ENCODE measurements around the gene ALDH4A1. TPM values are rescaled to one million over a fixed set of nuclear protein-coding genes. Genes with fewer than 3 reads are reported as not detected.
A peak's percentile ranks its signal among the peaks of the same experiment; 100 is the strongest.
"Not testable (repeated sequence)": the region's sequence is repeated elsewhere in the genome, so short reads cannot be mapped to it uniquely, and the experiment has no call there.

Gene ALDH4A1
- total and polyA plus RNA-seq, 4 donors, result 162 to 424 (median 244) TPM

DNA sequence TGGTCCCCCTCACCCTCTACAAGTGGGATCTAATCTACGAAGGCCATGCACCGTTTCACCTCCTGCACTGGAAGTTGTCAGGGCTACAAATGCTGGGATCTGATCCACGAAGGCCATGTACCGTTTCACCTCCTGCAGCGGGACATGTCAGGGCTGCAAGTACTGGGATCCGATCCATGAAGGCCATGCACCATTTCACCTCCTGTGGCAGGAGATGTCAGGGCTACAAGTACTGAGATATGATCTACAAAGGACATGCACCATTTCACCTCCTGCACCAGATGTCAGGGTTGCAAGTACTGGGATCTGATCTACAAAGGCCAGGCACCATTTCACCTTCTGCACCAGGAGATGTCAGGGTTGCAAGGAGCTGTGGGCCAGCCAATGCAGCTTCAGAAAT, 7.0 kb downstream of the ALDH4A1 start:
- 48% methylated on average over 6 of the region's 6 CpGs for WGBS
- peaks cover 20 to 79% (median 63%) of the 10 kb centered on the region in 4 donors for H3K4me1 ChIP-seq (ENCODE audit: control insufficient read depth in 4 of 4, insufficient read depth in 4 of 4, low read length in 3 of 4)

DNA sequence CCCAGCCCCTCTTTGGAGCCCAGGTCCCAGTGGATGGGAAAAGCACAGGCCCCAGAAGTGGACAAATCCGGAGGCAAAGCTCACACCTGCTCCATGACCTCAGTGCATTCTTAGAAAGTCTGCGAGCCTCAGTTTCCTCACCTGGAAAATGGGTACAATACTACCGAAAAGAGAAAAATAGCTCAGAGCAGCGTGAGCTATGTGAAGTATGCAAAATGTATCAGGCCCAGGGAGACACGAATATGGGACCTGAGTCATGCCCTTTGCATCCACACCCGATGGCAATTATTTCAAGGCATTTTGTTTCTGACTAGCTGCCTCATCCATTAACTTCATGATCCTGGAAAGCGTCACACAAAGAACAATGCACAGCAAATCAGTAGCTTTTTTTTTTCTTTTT, 9.2 kb downstream of the ALDH4A1 start:
- Histone ChIP-seq H3K4me1 (ENCODE audit: control insufficient read depth in 4 of 4, insufficient read depth in 4 of 4, low read length in 3 of 4) (peaks cover 16 to 77% (median 58%) of the 10 kb centered on the region in 4 donors), H3K36me3 (ENCODE audit: control insufficient read depth in 4 of 4, insufficient read depth in 3 of 4, low read depth in 1 of 4, low read length in 3 of 4) (peaks cover 4 to 32% (median 15%) of the 10 kb centered on the region in 4 donors), H3K27ac (ENCODE audit: low read depth in 1 of 2, low read length in 2 of 2) (no peak overlapping the region), H3K9me3 (ENCODE audit: control insufficient read depth in 4 of 4, low read length in 3 of 4) (no peaks in the 10 kb centered on the region), H3K27me3 (ENCODE audit: control insufficient read depth in 4 of 4, insufficient read depth in 4 of 4, low read length in 3 of 4) (no peaks in the 10 kb centered on the region), H3K4me3 (ENCODE audit: low read depth in 1 of 3, low read length in 3 of 3) (no peak overlapping the region), H3K9ac (ENCODE audit: low read depth in 1 of 2, low read length in 2 of 2) (no peak overlapping the region)
- no peak for DNase-seq (ENCODE audit: low spot score)
- WGBS, result 92% methylated on average over 7 of the region's 7 CpGs
- TF ChIP-seq RXRA (IDR thresholded peaks at IDR 0.05), result no peak
- no peak for TF ChIP-seq GABPA (IDR thresholded peaks at IDR 0.05 in 1 of 2, conservative IDR thresholded peaks at IDR 0.05 in 1 of 2)

More for the DNA sequence above, 7.0 kb downstream of the ALDH4A1 start:
- no peaks in the 10 kb centered on the region for H3K9me3 ChIP-seq (ENCODE audit: control insufficient read depth in 4 of 4, low read length in 3 of 4)
- H3K27me3 ChIP-seq (ENCODE audit: control insufficient read depth in 4 of 4, insufficient read depth in 4 of 4, low read length in 3 of 4), result no peaks in the 10 kb centered on the region
- TF ChIP-seq FOXA2 (IDR thresholded peaks at IDR 0.05) (no peak), RXRA (IDR thresholded peaks at IDR 0.05) (no peak), NR2F2 (IDR thresholded peaks at IDR 0.05) (no peak), JUND (IDR thresholded peaks at IDR 0.05) (no peak), FOXA1 (IDR thresholded peaks at IDR 0.05) (no peak)
- TF ChIP-seq, protein P1, sequence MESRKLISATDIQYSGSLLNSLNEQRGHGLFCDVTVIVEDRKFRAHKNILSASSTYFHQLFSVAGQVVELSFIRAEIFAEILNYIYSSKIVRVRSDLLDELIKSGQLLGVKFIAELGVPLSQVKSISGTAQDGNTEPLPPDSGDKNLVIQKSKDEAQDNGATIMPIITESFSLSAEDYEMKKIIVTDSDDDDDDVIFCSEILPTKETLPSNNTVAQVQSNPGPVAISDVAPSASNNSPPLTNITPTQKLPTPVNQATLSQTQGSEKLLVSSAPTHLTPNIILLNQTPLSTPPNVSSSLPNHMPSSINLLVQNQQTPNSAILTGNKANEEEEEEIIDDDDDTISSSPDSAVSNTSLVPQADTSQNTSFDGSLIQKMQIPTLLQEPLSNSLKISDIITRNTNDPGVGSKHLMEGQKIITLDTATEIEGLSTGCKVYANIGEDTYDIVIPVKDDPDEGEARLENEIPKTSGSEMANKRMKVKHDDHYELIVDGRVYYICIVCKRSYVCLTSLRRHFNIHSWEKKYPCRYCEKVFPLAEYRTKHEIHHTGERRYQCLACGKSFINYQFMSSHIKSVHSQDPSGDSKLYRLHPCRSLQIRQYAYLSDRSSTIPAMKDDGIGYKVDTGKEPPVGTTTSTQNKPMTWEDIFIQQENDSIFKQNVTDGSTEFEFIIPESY (IDR thresholded peaks at IDR 0.05), result no peak
- H3K4me3 ChIP-seq (ENCODE audit: low read depth in 1 of 3, low read length in 3 of 3), result no peak overlapping the region
- H3K36me3 ChIP-seq (ENCODE audit: control insufficient read depth in 4 of 4, insufficient read depth in 3 of 4, low read depth in 1 of 4, low read length in 3 of 4), result peaks cover 3 to 19% (median 10%) of the 10 kb centered on the region in 4 donors
- peak overlapping the region in 1 of 2 donors; percentile 20 for H3K27ac ChIP-seq (ENCODE audit: low read depth in 1 of 2, low read length in 2 of 2)
- no peak for DNase-seq (ENCODE audit: low spot score)
- no peak overlapping the region for H3K9ac ChIP-seq (ENCODE audit: low read depth in 1 of 2, low read length in 2 of 2)

DNA sequence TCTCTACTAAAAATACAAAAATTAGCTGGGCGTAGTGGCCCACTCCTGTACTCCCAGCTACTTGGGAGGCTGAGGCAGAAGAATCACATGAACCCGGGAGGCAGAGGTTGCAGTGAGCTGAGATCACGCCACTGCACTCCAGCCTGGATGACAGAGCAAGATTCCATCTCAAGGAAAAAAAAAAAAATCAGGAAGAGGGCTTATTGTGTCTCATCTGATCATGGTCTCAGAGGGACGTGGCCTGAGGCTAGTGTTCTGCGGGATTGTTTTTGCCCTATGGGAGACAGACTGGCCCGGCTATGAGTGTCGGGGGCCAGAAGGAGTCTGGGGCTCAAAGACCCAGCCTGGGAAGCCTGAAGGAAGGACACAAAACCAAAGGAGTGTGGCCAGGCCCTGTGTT, 10.5 kb downstream of the ALDH4A1 start:
- H3K27ac ChIP-seq (ENCODE audit: low read depth in 1 of 2, low read length in 2 of 2); H3K9me3 ChIP-seq (ENCODE audit: control insufficient read depth in 4 of 4, low read length in 3 of 4); H3K4me3 ChIP-seq (ENCODE audit: low read depth in 1 of 3, low read length in 3 of 3); H3K9ac ChIP-seq (ENCODE audit: low read depth in 1 of 2, low read length in 2 of 2); DNase-seq (ENCODE audit: low spot score); H3K27me3 ChIP-seq (ENCODE audit: control insufficient read depth in 4 of 4, insufficient read depth in 4 of 4, low read length in 3 of 4): not testable (repeated sequence)
- 92% methylated on average over 7 of the region's 7 CpGs for WGBS
- H3K4me1 ChIP-seq (ENCODE audit: control insufficient read depth in 4 of 4, insufficient read depth in 4 of 4, low read length in 3 of 4), result peaks cover 14 to 71% (median 55%) of the 10 kb centered on the region in 4 donors
- peaks cover 6 to 27% (median 19%) of the 10 kb centered on the region in 4 donors for H3K36me3 ChIP-seq (ENCODE audit: control insufficient read depth in 4 of 4, insufficient read depth in 3 of 4, low read depth in 1 of 4, low read length in 3 of 4)

DNA sequence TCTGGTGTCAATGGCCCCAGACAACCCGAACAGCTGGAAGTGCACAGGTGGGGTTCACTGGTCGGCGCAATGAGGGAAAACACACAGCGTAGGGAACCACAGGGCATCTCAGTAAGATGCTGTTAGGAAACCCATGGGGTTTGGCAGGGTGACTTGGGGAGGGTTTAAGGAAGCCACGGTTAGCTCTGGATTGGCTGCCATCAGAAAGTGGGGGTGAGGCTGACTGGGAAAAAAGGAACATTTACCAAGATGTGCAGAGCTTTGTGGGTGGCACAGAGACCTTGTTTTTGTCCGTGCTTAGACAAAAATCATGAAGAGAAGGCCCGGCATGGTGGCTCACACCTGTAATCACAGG, 11.0 kb downstream of the ALDH4A1 start:
- Histone ChIP-seq H3K9ac (ENCODE audit: low read depth in 1 of 2, low read length in 2 of 2) (no peak overlapping the region), H3K4me1 (ENCODE audit: control insufficient read depth in 4 of 4, insufficient read depth in 4 of 4, low read length in 3 of 4) (peaks cover 14 to 72% (median 54%) of the 10 kb centered on the region in 4 donors)

More for the DNA sequence above, 11.0 kb downstream of the ALDH4A1 start:
- H3K4me3 ChIP-seq (ENCODE audit: low read depth in 1 of 3, low read length in 3 of 3), result no peak overlapping the region
- 87% methylated on average over 7 of the region's 7 CpGs for WGBS
- no peaks in the 10 kb centered on the region for H3K27me3 ChIP-seq (ENCODE audit: control insufficient read depth in 4 of 4, insufficient read depth in 4 of 4, low read length in 3 of 4)
- H3K36me3 ChIP-seq (ENCODE audit: control insufficient read depth in 4 of 4, insufficient read depth in 3 of 4, low read depth in 1 of 4, low read length in 3 of 4), result peaks cover 8 to 30% (median 20%) of the 10 kb centered on the region in 4 donors
- no peak overlapping the region for H3K27ac ChIP-seq (ENCODE audit: low read depth in 1 of 2, low read length in 2 of 2)
- no peak for TF ChIP-seq HNF4A (conservative IDR thresholded peaks at IDR 0.05)
- no peak for TF ChIP-seq HNF4G (IDR thresholded peaks at IDR 0.05)
- H3K9me3 ChIP-seq (ENCODE audit: control insufficient read depth in 4 of 4, low read length in 3 of 4), result no peaks in the 10 kb centered on the region
- no peak for DNase-seq (ENCODE audit: low spot score)

All from liver (tissue), 9 donors.